Skeletal muscle cell (primary cell): ENCODE data around the gene RNF167.

Experiments
- DNase-seq: peaks from one replicate; pipeline ENCODE4 v3.0.0-alpha.2; 2010; ENCODE audit warnings: low read depth
- H3K4me3 ChIP-seq: 2 replicates; pipeline ENCODE4 v1.5.1; 2011; ENCODE audit warnings: low read depth, mild to moderate bottlenecking, control low read depth, low read length, moderate library complexity

The RNF167 gene

DNA sequence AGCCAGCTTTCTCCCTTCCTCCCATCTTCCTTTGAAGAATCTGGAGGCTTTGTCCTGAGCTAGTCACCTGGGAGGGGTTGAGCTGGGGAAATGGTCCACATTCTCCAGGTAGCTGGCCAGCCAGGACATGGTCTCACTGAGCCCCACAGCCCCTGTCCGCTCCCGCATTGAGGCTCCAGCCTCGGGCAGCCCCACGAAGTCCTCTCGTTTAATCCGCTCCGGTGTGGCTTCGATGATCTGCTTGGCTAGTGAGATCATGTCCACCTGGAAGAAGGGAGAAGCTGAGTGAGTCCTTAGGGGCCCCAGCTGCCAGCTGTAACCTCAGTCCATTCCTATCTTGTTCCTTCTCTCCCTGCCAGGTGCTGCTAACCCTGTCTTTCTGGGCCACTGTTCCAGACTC lies 30.2 kb downstream of the RNF167 start:
- H3K4me3 ChIP-seq, result no peak overlapping the region

DNA sequence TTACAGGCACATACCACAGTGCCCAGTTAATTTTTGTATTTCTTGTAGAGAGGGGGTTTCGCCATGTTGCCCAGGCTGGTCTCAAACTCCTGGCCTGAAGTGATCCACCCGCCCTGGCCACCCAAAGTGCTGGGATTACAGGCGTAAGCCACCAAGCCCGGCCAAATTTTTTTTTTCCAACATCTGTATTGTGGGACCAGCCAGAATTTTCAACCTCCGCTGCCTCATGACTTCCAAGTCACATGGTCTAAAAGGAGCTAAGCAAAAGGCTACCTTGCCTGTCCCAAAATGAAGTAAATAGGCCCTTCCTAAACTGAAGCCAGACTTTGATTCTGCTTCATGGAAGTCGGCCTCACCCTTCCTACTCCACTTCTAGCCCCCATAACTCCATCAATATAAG lies 31.8 kb downstream of the RNF167 start:
- no peak for DNase-seq

More for the DNA sequence above, 30.2 kb downstream of the RNF167 start:
- no peak for DNase-seq

DNA sequence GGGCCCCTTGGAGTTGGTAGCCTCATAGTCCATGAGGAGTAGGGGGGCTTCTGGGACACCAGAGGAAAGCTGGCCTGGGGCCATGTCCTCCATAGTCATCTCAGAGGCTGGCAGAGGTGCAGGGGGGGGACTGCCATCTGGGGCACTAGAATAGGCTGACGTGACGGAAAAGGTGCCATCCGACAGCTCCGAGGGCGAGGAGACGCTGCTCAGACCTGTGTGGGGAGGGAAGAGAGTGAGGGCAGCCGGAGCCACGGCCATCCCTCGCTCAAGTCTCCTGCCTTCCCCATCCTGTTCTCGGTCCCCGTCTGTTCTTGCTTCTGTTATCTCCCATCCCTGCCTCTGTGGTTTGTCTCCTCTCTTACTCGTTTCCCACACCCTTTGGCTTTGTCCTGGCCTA lies 32.3 kb downstream of the RNF167 start:
- H3K4me3 ChIP-seq, result no peak overlapping the region
- DNase-seq, result no peak

More for the DNA sequence above, 31.8 kb downstream of the RNF167 start:
- no peak overlapping the region for H3K4me3 ChIP-seq

DNA sequence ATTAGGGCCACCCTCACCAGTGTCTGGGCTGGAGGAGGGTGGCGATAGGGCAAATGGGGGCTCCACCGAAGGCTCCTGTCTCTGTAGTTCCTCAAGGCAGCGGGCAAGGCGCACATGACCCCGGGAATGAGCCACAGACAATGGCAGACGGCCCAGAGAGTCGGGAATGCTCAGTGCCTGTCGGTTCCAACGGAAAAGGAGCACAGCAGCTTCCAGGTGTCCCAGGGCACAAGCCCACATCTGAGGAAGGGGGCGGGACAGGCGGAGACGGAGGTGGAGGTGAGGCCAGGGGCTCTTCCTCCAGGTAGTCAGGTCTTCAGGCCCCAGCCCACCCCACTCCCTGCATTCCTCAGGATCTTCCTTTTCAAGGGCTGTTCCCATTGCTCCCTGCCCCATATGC lies 32.7 kb downstream of the RNF167 start:
- no peak for DNase-seq
- no peak overlapping the region for H3K4me3 ChIP-seq

DNA sequence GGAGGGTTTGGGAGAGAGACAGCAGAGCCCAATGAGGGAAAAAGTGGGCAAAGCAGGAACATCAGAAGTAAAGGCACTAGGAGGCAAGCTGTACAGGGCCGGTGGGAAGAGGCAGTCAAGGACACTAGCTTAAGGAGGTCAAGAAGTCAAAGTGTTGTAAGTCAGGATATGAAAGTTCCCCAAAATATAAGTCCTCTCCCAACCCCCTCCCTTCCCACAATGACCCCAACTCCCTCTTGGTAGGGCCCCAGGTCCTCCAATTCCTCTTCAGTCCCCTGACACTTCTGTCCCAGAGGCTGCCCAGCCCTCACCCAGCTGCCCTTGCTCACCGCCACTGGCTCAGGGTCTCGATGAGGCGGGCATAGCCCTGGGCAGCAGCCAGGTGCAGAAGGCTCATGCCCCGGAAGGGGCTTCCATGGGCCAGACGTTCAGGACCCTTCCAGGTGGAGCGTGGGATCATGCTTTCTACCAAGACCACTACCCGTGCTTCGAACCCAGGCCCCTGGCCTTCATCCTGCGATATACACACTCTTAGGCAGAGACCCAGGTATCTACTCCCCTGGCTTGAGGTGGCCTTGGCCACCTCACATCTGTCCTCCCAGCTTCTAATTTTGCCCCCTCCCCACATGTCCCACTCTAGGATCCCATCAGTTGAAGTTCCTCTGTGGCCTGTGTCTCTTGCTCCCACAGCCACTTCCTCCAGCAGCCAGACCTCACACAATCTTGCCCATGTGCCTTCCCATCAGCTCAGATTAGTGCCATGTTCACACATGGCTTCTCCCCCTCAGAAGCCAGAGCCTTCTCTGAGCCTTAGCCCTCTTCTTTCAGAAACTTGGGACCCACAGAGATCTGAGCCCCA lies 33.4 kb downstream of the RNF167 start:
- DNase-seq, result no peak
- no peak overlapping the region for H3K4me3 ChIP-seq

DNA sequence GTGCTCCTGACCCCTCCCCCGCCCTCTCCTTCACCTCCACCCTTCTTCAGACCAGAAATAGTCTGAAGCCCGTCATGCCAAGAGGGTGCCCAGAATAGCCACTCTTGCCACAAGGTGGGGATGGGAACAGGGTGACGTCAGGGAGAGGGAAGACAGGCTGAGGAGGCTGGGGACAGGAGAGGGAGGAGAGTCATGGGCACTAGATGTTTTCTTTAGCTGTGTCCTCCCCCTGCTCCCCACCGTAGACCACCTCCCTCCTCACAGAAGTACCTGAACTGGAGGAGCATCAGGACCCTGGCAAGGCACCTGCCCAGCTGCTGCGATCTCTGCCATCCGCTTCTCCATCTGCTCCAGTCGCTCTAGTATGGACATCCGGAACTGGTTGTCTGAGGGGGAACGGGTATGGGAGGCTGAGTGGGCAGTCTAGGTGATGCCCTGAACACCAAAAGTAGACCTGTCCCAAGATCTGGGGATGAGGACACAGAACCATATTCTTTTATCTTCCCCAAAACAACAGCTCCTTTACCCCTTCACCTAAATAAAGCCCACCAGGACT lies 34.1 kb downstream of the RNF167 start:
- no peak overlapping the region for H3K4me3 ChIP-seq
- no peak for DNase-seq

DNA sequence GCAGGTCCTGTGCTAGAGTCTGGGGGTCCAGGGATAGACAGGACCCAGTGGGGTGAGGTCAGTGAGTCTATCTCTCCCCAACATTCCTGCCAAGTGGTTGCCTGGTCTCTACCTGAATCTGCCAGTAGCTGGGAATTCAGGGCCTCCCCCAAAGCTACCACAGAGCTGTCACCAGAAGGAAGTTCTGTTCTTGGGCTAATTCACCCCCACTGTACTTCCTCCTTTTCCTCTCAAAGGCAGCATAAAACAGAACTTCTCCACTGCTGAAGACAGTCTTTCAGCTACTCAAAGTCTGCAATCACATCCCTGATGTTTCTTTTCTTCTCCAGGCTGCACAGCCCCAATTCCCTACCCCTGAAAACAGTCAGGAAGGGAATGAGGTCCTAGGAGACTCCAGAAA lies 38.7 kb downstream of the RNF167 start:
- DNase-seq, result no peak
- H3K4me3 ChIP-seq, result no peak overlapping the region

DNA sequence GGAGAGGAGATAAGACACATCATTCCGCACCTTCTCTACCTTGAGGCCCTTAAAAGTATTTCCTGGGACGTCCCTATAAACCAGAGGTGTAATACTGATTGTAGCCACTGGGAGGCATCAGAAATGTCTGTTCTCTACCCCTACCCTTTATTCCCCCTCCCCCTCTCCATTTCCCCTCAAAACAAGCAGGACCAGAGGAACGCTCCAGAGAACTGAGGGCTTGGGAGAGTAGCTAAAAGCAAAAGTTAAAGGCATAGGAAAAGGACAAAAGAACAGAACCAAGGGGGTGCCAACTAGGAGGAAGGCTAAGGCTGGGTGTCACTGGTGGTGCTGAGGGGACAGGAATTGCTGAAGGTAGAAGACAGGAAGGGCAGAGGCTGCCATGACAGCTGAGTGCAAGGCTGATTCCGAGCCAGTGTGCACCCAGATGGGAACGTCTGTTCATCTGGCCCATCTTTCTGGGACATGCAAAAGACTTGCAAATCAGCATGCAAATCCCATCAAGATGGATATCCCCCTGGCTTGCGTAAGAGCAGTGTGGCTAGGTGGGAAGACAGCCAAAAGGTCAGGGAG lies 40.7 kb downstream of the RNF167 start:
- no peak for DNase-seq
- no peak overlapping the region for H3K4me3 ChIP-seq

DNA sequence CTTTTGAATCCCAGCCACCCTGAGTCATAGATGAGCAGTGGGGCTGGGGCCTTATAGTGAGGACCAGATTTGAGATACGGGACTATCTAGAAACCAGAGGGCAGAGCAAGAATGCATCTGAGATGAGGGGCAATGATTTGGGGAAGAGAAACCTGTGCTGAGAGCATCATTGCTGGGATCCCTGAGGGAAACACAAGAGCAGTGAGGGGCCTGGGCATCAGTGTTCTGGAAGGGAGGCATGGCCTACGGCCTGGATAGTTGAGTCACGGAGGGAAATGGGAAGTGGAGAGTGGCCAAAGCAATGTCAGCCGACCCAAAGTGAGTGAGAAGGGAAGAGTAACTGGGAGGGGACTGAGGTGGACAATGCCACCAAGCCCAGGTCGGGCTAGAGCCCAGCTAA lies 42.2 kb downstream of the RNF167 start:
- H3K4me3 ChIP-seq, result no peak overlapping the region
- DNase-seq, result no peak

DNA sequence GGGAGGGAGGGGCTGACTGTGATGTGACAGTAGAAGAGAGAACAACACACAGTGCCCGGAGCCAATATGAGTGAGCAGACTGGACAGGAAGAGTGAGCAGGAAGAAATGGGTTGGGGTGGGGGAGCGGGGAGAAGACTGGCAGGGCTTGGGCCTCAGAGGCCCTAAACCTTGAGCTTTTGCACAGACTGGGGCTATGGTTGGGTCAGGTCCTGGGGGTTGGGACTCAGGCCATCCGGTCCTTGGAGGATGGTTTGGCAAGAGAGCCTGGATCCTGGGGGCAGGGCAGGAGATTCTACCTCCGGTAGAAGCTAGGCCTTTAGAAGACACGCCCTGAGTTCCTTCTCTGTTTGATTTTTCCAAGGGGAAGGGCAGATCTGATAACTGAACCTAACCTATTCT lies 46.3 kb downstream of the RNF167 start:
- DNase-seq, result no peak
- H3K4me3 ChIP-seq, result peak overlapping the region; percentile 86

DNA sequence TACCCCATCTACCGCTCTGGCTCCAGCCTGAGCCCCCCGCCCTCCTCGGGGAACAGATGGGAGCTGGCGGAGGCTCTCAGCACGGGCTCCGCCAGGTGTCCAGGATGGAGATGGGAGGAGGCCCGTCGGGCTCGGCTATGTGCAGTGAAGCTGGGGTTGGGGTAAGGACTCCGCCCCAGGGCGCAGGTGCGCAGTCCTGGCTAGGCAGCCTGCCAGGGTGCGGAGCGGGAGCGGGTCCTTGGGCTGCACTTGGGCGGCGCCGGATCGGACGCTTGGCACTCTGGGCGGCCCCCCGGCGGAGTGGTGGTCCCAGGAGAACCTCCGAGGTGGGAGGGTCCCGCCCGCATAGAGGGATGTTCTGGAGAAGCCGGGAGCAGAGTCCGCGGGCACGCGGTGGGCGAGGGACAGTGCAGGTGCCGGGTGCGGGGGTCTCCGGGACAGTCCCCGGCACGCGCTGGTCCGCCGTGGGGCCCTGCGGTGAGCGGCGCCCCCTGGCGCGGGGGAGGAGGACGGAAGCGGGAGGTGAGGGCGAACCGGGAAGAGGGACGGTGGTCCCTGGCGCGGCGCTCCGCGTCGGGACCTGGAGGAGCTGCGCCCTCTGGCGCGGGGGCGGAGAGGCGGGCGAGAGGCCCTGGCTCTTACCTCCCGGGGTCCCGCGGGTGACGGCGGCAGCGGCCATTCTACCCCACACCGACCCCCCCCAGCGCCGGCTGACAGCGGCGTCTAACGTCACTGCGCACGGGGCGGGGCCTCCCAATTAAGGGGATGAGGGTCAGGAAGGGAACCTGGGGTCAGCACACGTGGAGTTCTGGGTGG lies 47.1 kb downstream of the RNF167 start, which contains the start of gene CAMTA2:
Gene CAMTA2 (minus strand): TSS at position 725 of the 816 bp plus-strand sequence. CDS start 1,453 bp downstream, outside the sequence.
- peak within 1 kb of the TSS; percentile 86 for H3K4me3 ChIP-seq
- no peak for DNase-seq

DNA sequence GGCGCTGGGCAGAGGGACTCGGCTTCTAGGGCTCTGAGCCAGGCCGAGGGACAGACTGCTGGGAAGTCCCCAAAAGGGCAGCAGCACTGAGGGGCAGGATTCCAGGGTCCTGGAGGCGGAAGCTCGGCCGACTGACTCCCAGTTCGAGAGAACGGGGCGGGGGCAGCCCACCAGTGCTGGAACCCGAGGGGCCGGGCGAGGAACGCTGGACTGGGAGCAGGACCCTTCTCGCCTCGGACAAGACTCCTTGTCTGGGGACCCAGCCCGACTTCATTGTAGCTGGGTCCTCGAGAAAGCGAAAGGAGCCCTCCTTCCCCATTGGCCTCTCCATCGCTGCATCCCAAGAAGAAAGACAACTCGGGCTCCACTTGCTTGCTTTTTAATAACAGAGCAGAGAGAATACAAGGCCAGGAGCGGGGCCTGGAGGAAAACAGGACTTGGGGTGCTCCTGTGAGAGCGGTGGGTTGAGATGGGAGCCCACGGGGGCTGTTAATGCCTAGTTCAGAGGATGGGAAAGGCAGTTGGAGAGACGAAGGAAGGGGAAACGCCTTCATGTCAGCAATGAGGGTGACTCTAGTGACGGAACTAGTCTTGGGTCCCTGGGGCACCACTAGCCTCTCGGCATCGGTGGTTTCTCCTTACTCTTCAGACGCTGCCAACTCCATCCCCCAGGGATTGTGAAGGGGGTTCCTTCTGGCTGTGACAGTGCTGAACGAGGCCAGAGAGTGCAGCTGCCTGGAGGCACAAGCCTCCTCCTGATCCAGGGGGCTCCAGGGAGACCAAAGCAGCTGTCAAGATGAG lies 47.9 kb downstream of the RNF167 start:
- H3K4me3 ChIP-seq, result peak overlapping the region; percentile 86
- no peak for DNase-seq

DNA sequence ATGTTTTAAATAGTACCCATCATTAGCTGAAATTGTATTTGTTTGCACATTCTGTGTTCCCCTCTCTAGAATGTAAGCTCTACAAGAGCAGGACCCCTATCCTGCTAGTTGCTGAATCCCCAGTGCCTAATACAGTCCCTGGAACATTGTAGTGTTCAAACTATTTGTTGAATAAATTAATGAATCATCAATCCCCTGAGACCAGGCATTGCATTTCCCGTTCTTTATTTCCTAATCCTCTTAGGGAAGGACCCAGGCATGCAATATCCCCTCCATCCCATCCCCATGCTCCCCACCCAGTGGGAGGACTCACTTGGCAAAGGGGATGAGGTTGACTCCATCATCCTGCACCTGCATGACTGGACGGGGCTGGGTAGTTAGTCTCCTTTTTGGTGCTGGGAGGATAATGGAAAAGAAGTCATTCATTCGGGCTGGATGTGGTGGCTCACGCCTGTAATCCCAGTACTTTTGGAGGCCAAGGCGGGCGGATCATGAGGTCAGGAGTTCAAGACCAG lies 54.1 kb downstream of the RNF167 start:
- no peak for DNase-seq
- H3K4me3 ChIP-seq, result no peak overlapping the region
